ENCODE results near the gene TLR8.

- no peak for TF ChIP-seq CTCF (IDR thresholded peaks at IDR 0.05)
- TF ChIP-seq POLR2A (IDR thresholded peaks at IDR 0.05): no peak
These were observed 16.1 kb downstream of the TLR8 start for GRCh38 chrX:12922599-12922919.

All from body of pancreas (tissue), 4 donors.